Measurements from ENCODE around the gene NATD1. TPM values are rescaled to one million over a fixed set of nuclear protein-coding genes. Genes with fewer than 3 reads are reported as not detected.
A peak's percentile ranks its signal among the peaks of the same experiment; 100 is the strongest.

Gene NATD1
- total and polyA plus RNA-seq, 9 of the 15 experiments (the other 6 are each of a cell fraction or from before 2014, with no cell fraction given), result 0.24 to 5.4 (median 1.6) TPM

- TF ChIP-seq ZNF318 (IDR thresholded peaks at IDR 0.05; ENCODE audit: borderline replicate concordance in 1 of 2, low read depth in 1 of 2), result no peak
- TF ChIP-seq ETS2 (tag; IDR thresholded peaks at IDR 0.05; ENCODE audit: borderline replicate concordance, poor library complexity, severe bottlenecking), result no peak
- TF ChIP-seq RAD21 (CRISPR knock-in tag; conservative IDR thresholded peaks at IDR 0.05 in 1 of 2, IDR thresholded peaks at IDR 0.05 in 1 of 2), result no peak
- no peak for TF ChIP-seq HLTF (IDR thresholded peaks at IDR 0.05)
- TF ChIP-seq PHF8 (IDR thresholded peaks at IDR 0.05; ENCODE audit: borderline replicate concordance, low read length), result peak; percentile 31; the same call in 1 of the 2 replicates
- no peak for TF ChIP-seq YBX1 (IDR thresholded peaks at IDR 0.05)
- TF ChIP-seq DIDO1 (tag; IDR thresholded peaks at IDR 0.05; ENCODE audit: low read depth), result no peak
- no peak for TF ChIP-seq NFE2L1 (tag; IDR thresholded peaks at IDR 0.05; ENCODE audit: borderline replicate concordance, low read depth)
- peak; percentile 72 for TF ChIP-seq SMAD4 (CRISPR knock-in tag; conservative IDR thresholded peaks at IDR 0.05)
- TF ChIP-seq, protein P1, sequence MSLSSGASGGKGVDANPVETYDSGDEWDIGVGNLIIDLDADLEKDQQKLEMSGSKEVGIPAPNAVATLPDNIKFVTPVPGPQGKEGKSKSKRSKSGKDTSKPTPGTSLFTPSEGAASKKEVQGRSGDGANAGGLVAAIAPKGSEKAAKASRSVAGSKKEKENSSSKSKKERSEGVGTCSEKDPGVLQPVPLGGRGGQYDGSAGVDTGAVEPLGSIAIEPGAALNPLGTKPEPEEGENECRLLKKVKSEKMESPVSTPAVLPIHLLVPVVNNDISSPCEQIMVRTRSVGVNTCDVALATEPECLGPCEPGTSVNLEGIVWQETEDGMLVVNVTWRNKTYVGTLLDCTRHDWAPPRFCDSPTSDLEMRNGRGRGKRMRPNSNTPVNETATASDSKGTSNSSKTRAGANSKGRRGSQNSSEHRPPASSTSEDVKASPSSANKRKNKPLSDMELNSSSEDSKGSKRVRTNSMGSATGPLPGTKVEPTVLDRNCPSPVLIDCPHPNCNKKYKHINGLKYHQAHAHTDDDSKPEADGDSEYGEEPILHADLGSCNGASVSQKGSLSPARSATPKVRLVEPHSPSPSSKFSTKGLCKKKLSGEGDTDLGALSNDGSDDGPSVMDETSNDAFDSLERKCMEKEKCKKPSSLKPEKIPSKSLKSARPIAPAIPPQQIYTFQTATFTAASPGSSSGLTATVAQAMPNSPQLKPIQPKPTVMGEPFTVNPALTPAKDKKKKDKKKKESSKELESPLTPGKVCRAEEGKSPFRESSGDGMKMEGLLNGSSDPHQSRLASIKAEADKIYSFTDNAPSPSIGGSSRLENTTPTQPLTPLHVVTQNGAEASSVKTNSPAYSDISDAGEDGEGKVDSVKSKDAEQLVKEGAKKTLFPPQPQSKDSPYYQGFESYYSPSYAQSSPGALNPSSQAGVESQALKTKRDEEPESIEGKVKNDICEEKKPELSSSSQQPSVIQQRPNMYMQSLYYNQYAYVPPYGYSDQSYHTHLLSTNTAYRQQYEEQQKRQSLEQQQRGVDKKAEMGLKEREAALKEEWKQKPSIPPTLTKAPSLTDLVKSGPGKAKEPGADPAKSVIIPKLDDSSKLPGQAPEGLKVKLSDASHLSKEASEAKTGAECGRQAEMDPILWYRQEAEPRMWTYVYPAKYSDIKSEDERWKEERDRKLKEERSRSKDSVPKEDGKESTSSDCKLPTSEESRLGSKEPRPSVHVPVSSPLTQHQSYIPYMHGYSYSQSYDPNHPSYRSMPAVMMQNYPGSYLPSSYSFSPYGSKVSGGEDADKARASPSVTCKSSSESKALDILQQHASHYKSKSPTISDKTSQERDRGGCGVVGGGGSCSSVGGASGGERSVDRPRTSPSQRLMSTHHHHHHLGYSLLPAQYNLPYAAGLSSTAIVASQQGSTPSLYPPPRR (CRISPR knock-in tag; IDR thresholded peaks at IDR 0.05; ENCODE audit: borderline replicate concordance), result no peak
These were observed 31.3 kb upstream of the NATD1 start, which contains the start of gene MAP2K3 (continued) for GRCh38 chr17:21284319-21285163.

All from K562 (cell line).